NT2/D1 (cell line): Measurements from ENCODE around the gene OR8G5.

Experiments used
- SUZ12 ChIP-seq: IDR thresholded peaks from 2 replicates; pipeline ENCODE4 v1.6.1; 2011; ENCODE audit not compliant: insufficient read length, insufficient read depth; ENCODE audit errors: extremely low read depth
- YY1 ChIP-seq: IDR thresholded peaks from 2 replicates; pipeline ENCODE4 v1.6.1; 2011; ENCODE audit not compliant: insufficient read length, insufficient read depth
- ZNF274 ChIP-seq: IDR thresholded peaks from 2 replicates; pipeline ENCODE4 v1.6.1; 2011; ENCODE audit warnings: mild to moderate bottlenecking, low read depth, low read length

DNA sequence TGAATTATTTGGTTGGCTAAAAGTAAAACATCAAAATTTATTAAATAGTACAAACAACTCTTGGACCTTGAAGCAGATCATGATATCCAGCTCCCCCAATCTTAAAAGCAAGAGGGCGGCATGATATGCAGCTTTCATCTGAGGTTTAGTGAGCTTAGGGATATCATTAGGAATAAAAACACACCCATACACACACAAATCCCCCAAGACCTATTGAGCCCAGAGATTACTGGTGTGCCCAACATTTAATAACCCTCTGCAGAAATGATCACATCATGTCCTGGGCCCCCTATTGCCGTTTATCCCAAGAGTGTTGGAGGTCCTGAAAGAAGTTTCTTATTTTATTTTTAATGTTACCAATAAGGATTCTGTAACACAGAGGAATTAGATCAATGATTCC, 57.7 kb downstream of the OR8G5 start, which contains the start of gene OR8D1:
- no peak for TF ChIP-seq SUZ12
- TF ChIP-seq ZNF274 = no peak
- TF ChIP-seq YY1 = no peak
